ENCODE data around the gene KRTCAP2.

The KRTCAP2 gene

GRCh38 chr1:155183775-155184221 is 10.7 kb upstream of the KRTCAP2 start:
- DNase-seq (ENCODE audit: low read depth, low spot score), result no peak

DNA sequence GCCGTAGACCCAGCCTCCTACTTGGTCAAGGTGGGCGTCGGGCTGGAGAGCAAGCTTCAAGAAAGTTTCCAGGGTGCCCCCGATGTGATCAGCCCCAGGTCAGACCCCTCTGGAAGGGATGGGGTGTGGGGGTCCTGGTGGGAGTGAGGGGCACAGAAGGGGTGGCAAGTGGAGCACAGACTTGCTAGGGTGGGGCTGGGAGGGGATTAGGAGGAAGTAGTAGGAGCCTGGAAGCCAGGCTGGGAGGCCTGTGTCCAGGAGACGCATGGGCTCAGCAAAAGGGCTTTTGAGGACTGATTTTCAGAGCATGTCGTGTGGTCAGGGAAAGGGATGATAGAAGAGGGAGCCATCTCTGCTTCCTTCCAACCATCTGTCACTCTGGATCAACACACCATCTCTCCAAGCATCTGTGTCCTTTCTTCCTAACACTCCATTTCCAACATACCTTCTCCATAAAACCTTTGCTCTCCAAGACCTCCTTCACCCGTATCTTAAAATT is 9.0 kb upstream of the KRTCAP2 start:
- DNase-seq (ENCODE audit: low read depth, low spot score), result no peak

- no peak for DNase-seq (ENCODE audit: low read depth, low spot score)
Measured at GRCh38 chr1:155181371-155182051, 8.4 kb upstream of the KRTCAP2 start.

DNA sequence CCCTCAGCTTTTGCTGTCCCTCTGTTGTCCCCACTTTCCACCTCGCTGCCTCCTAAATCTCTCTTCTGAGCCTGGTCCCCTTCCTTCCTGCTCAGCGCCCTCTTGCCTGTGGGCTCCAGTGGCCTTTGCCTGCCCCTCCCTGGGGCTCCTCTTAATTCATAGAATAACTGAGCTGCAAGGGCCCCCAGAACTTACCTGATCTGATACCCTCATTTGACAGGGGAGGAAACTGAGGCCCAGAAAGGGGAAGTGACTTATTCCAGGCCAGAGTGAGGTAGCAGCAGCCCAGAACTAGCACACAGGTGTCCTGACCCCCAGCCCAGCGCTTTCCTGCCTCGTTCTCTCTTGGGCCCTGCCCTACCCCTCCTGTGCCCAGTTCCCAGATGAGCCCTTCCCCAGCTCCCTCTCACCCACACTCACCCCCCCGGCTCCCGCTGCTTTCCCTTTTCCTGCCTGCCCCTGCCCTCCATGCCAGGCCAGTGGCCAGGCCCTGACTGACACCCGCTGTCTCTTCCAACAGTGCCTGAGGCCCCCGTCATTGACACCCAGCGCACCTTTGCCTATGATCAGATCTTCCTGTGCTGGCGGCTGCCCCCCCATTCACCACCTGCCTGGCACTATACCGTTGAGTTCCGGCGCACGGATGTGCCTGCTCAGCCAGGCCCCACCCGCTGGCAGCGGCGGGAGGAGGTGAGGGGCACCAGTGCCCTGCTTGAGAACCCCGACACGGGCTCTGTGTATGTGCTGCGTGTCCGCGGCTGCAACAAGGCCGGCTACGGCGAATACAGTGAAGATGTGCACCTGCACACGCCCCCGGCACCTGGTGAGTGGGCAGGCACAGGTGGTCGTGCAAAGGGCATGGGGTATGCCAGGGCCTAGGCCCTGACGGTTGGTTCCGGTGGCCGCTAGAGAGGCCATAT is 6.3 kb upstream of the KRTCAP2 start:
- DNase-seq (ENCODE audit: low read depth, low spot score), result no peak

- no peak for DNase-seq (ENCODE audit: low read depth, low spot score)
Measured at GRCh38 chr1:155178441-155179111, 5.5 kb upstream of the KRTCAP2 start.

GRCh38 chr1:155177918-155178281 is 4.8 kb upstream of the KRTCAP2 start:
- DNase-seq (ENCODE audit: low read depth, low spot score), result no peak

- DNase-seq (ENCODE audit: low read depth, low spot score), result no peak
Measured at GRCh38 chr1:155177192-155177917, 4.3 kb upstream of the KRTCAP2 start.

DNA sequence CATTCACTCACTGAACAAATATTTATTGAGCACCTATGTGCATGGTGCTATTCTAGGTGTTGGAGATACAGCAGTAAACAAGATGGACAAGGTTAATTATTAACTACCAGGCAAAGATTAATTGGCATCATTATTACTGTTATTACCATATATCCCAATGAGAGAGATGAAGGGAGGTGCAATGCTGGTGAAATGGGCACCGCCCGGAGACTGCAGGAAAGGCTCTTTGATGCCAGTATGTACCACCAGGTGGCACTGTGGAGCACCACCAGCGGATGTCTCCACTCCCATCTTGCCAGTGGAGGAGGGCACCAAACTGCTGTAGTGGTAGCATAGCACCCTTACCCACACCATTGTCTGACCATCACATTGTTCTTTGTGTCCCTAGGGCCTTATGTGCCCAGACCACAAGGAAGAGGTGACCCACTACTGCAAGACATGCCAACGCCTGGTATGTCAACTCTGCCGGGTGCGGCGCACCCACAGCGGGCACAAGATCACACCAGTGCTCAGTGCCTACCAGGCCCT is 3.5 kb upstream of the KRTCAP2 start:
- peak; percentile 88 for DNase-seq (ENCODE audit: low read depth, low spot score)

GRCh38 chr1:155175927-155176371 is 2.8 kb upstream of the KRTCAP2 start:
- DNase-seq (ENCODE audit: low read depth, low spot score), result peak; percentile 24

DNA sequence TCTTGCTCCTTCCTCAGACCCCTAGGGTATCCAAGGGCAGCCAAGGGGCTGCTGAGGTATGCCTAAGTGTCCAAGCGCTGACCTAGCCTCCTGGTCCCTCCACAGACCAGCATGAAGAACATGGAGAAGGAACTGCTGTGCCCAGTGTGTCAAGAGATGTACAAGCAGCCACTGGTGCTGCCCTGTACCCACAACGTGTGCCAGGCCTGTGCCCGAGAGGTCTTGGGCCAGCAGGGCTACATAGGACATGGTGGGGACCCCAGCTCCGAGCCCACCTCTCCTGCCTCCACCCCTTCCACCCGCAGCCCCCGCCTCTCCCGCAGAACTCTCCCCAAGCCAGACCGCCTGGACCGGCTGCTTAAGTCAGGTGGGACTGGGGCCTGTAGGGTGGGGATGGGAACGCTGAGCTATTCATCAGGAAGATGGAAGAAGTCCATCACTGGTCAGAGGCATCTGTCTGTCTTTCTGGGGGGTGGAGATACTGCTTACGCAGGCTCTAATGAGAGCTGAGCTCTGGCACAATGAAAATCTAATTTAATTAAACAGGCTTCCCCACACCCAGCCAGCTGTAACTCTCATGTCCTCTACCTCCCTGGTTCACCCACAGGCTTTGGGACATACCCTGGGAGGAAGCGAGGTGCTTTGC is 2.3 kb upstream of the KRTCAP2 start:
- no peak for DNase-seq (ENCODE audit: low read depth, low spot score)

DNA sequence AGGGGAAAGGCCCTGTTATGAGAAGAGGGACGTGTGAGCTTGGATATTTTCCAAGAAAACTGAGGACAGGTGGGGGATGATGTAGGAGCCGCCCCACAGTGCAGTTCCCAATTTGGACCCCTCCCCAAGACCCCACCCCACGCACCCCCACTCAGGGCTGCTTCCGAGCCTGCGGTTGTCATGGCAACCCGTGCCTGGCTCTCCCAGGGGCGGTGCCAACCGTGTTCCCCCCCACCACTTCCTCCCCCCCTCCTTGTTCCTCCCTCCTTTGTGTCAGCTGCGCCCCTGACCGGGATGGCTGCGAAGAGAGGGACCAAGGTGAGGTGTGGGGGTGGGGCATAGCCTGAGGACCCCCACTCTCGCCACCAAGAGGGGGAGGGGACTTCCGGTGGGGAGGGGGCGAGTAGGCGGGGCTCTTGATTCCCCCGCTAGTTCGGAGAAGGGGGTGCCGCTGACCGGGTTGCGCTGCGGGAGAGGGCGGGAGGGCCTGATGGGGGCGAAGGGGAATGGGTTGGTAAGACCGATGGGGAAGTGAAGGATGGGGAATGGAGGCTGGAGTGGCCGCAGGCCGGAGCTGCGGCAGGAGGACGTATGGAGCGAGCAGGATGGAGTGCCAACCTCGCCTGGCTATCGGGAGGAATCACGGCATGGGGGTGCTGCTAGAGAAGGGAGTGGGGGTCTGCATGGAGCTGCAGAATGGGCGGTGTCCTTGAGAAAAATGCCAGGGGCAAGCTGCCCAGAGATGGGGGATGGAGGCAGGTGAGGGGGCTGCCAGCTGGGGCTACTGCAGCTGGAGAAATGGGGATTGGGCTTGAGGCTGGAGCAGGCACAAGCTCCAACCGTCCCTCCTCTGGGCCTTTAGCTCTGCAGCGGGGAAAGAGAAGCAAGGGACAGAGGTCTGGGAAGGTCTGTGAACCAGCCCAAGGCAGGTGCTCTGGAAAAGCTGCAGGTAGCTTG is 1.5 kb upstream of the KRTCAP2 start:
- DNase-seq (ENCODE audit: low read depth, low spot score), result peak; percentile 74

- peak; percentile 80 for DNase-seq (ENCODE audit: low read depth, low spot score)
Measured at GRCh38 chr1:155173478-155174323, 597 bp upstream of the KRTCAP2 start, which contains the start of gene TRIM46. TSS of gene TRIM46 (plus strand) at chr1:155173849. CDS start at chr1:155173967, 118 bp downstream.

- DNase-seq (ENCODE audit: low read depth, low spot score), result no peak
Measured at GRCh38 chr1:155171836-155172731, 1.0 kb downstream of the KRTCAP2 start.

- DNase-seq (ENCODE audit: low read depth, low spot score), result no peak
Measured at GRCh38 chr1:155170806-155171205, 2.3 kb downstream of the KRTCAP2 start.

GRCh38 chr1:155170101-155170785 is 2.9 kb downstream of the KRTCAP2 start:
- DNase-seq (ENCODE audit: low read depth, low spot score), result no peak

DNA sequence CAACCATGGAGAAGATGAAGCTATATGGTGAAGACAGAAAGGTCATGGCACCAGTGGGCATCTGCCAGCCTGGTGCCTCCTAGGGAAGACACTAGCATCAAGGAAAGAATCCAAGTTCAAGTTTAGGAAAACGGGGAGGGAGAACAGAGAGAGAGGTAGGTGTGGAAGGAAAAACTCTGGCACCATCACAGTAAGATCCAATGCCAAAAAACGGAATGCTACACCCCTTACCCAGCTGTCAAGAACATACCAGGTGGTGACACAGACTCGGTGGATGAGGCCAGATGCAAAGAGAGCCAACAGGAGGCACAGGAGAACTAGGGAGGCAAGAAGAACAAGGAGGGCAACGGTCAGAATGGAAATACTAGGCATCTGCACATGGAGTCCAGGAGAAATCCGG is 3.6 kb downstream of the KRTCAP2 start:
- no peak for DNase-seq (ENCODE audit: low read depth, low spot score)

All from astrocyte of the hippocampus (primary cell).